GM12873 (cell line): ENCODE data around the gene COTL1.

Source experiments
- TF ChIP-seq, protein P1 (sequence below): IDR thresholded peaks from 2 replicates; pipeline ENCODE4 v1.5.1; 2012; ENCODE audit warnings: low read depth, mild to moderate bottlenecking, moderate library complexity, low read length, control low read depth; ENCODE audit not compliant: insufficient read depth; ENCODE audit errors: missing control alignments

COTL1 gene

DNA sequence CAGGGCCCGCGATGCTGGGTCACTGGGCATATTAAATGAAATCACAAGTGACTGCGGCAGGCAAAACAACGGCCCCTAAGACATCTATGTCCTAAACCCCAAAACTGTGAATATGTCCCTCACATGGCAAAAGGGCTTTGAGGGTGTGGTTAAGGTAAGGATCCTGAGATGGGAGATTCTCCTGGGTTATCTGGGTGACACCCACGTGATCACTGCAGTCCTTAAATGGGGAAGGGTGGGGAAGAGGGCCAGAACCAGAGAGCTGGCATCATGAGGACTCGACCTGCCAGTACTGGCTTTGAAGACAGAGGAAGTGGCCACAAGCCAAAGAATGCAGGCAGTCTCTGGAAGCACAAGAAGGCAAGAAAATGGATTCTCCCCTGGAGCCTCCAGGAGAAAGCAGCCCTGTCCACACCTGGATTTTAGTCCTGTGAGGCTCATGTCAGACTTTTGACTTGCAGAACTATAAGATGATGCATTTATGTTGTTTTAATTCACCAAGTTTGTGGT, 12.5 kb downstream of the COTL1 start:
- TF ChIP-seq, protein P1, sequence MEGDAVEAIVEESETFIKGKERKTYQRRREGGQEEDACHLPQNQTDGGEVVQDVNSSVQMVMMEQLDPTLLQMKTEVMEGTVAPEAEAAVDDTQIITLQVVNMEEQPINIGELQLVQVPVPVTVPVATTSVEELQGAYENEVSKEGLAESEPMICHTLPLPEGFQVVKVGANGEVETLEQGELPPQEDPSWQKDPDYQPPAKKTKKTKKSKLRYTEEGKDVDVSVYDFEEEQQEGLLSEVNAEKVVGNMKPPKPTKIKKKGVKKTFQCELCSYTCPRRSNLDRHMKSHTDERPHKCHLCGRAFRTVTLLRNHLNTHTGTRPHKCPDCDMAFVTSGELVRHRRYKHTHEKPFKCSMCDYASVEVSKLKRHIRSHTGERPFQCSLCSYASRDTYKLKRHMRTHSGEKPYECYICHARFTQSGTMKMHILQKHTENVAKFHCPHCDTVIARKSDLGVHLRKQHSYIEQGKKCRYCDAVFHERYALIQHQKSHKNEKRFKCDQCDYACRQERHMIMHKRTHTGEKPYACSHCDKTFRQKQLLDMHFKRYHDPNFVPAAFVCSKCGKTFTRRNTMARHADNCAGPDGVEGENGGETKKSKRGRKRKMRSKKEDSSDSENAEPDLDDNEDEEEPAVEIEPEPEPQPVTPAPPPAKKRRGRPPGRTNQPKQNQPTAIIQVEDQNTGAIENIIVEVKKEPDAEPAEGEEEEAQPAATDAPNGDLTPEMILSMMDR = no peak

- TF ChIP-seq, protein P1 = no peak
These were observed 13.3 kb downstream of the COTL1 start for GRCh38 chr16:84604477-84605013.

- TF ChIP-seq, protein P1 = no peak
These were observed 13.9 kb downstream of the COTL1 start for GRCh38 chr16:84603940-84604339.

DNA sequence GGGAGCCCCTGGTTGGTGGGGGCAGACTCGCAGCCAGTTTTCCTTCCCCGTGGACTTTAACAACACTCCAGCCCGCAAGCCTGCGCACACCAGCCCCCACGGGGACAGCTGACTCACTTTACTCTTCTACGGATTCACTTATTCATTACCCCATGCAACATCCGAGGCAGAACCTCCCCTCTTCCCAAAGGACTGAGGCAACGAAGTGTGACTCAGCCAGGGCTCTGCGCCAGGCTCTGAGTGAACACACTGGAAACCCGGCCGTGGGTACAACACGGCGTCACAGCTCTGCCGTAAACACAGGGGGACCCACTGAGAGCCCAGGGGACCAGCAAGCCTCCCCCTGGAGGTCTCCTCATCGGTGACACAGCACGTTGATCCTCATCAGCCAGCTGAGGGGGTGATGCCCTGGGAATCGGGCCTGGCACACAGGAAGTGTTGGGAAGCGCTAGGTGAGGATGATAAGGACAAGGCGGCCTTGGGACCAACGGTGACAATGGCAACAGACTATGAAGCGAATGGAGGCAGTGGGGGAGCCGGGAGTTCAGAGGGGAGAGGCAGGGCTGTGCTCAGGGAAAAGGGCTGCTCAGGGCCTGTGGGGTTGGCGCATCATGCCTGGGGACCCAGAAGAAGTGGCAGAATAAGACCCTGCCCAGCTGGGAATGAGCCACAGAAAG, 14.6 kb downstream of the COTL1 start:
- TF ChIP-seq, protein P1 = no peak

GRCh38 chr16:84600343-84601229, 17.3 kb downstream of the COTL1 start:
- TF ChIP-seq, protein P1 = no peak

DNA sequence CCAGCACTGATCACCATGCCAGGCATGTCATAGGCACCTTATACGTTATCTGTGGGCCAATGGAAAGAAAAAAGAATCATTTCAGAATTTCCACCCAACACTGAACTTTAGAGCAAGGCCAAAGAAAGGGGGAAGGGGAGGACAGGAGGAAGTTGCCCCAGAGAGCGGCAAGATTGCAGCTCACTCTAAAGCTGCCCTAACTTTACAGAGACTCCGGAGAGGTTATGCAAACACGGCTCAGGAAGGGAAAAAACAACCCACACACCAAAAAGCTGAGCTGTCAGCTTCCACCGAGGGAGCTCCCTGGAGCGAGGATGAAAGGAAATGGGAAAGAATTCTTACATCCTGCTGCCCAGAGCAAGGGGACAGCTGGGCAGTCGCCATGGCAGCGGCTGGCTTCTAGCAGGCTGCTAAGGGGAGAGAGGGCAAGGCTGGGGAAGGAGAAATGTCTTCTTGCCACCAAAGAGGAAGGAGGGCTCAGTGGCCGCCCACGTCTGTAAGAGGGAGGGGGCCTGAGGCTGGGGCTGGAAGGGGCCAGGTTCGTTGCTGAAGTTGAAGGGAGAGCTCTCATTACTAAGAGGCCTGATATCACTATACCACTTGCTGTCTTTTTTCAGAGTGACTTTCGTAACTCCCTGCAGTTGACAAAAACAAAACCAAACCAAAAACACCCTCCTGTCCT, 18.2 kb downstream of the COTL1 start:
- TF ChIP-seq, protein P1 = no peak
